ENCODE results near the gene ITGB7. TPM values are rescaled to one million over a fixed set of nuclear protein-coding genes. Genes with fewer than 3 reads are reported as not detected.

ITGB7 gene
- total and polyA plus RNA-seq, 2 donors (not counting 3 experiments of a cell fraction or from before 2014, with no cell fraction given), result 0.17 TPM; not detected in 1

- dilution Hi-C loops (cut with MboI; ENCODE audit: extremely low pct_ligation_motif_present, low sequenced_read_pairs) (no loop called here), intact Hi-C loops (cut with micrococcal nuclease) (loop anchor here (1.0 to 5.0 kb wide), 2 partner anchors 8 to 280 kb away; partner anchors contain the start of gene TARBP2)
- Histone ChIP-seq H3K4me2 (ENCODE audit: insufficient read depth, low read length) (peak overlapping the region; percentile 15), H2AFZ (ENCODE audit: low read depth, low read length) (no peak overlapping the region), H3K27me3 (ENCODE audit: control insufficient read depth in 2 of 2, insufficient read depth in 2 of 2, low read length in 2 of 2) (no peaks in the 10 kb centered on the region), H3K27ac (ENCODE audit: insufficient read depth, low read depth, low read length) (no peak overlapping the region), H3K4me3 (replicated peaks in 1 of 3; ENCODE audit: insufficient read depth in 1 of 3, low read depth in 1 of 3, low read length in 3 of 3) (peak overlapping the region in 1 of 3 experiments; percentile 66), H3K36me3 (ENCODE audit: control insufficient read depth in 2 of 2, extremely low read depth in 1 of 2, insufficient read depth in 2 of 2, low read length in 2 of 2) (no peaks in the 10 kb centered on the region), H3K9ac (replicated peaks; ENCODE audit: extremely low read depth, insufficient read depth, low read length) (no peak overlapping the region), H4K20me1 (replicated peaks; ENCODE audit: control insufficient read depth, extremely low read depth, insufficient read depth, low read length) (no peaks in the 10 kb centered on the region), H3K79me2 (ENCODE audit: control insufficient read depth, insufficient read depth, low read length) (no peaks in the 10 kb centered on the region), H3K4me1 (ENCODE audit: control insufficient read depth, extremely low read depth, insufficient read depth, low read length) (peaks cover 42% of the 10 kb centered on the region), H3K9me1 (replicated peaks; ENCODE audit: control insufficient read depth, extremely low read depth, insufficient read depth, low read length) (no peaks in the 10 kb centered on the region), H3K9me3 (replicated peaks; ENCODE audit: control insufficient read depth, insufficient read depth, low read length) (no peaks in the 10 kb centered on the region)
- no peak for TF ChIP-seq CTCF (IDR thresholded peaks at IDR 0.05; ENCODE audit: extremely low read depth in 1 of 2, insufficient read depth in 1 of 2, low read depth in 1 of 2, low read length in 2 of 2)
- no peak for TF ChIP-seq POLR2AphosphoS5 (IDR thresholded peaks at IDR 0.05; ENCODE audit: insufficient read depth, low read depth, low read length)
- no peak for TF ChIP-seq MYC (IDR thresholded peaks at IDR 0.05; ENCODE audit: low read depth, low read length)
- no peak for TF ChIP-seq JUN (IDR thresholded peaks at IDR 0.05; ENCODE audit: borderline replicate concordance, insufficient read depth, insufficient read length, low read depth)
- TF ChIP-seq POLR2A (IDR thresholded peaks at IDR 0.05; ENCODE audit: low read depth, low read length), result no peak
- TF ChIP-seq FOS (IDR thresholded peaks at IDR 0.05; ENCODE audit: borderline replicate concordance, insufficient read depth, low read length), result no peak
- no peak for TF ChIP-seq MAX (IDR thresholded peaks at IDR 0.05; ENCODE audit: insufficient read depth, insufficient read length)
- TF ChIP-seq EZH2 (IDR thresholded peaks at IDR 0.05; ENCODE audit: borderline replicate concordance, low read depth, low read length, severe bottlenecking), result no peak
- TF ChIP-seq GATA2 (IDR thresholded peaks at IDR 0.05; ENCODE audit: insufficient read depth, insufficient read length, low read depth, low read length), result no peak
- ChIA-PET POLR2A (no interaction called here), CTCF (no interaction called here)
- BruUV-seq (replicated peaks), result no TSS peak
- DNase-seq (ENCODE audit: low read depth, low spot score), result no peak
- FAIRE-seq, result no peak
These were observed 15.2 kb upstream of the ITGB7 start for GRCh38 chr12:53222170-53222721.

Measured in endothelial cell of umbilical vein (primary cell).